ENCODE data around the gene RITA1.
"Not testable (repeated sequence)": the region's sequence is repeated elsewhere in the genome, so short reads cannot be mapped to it uniquely, and the experiment has no call there.

Gene RITA1, protein sequence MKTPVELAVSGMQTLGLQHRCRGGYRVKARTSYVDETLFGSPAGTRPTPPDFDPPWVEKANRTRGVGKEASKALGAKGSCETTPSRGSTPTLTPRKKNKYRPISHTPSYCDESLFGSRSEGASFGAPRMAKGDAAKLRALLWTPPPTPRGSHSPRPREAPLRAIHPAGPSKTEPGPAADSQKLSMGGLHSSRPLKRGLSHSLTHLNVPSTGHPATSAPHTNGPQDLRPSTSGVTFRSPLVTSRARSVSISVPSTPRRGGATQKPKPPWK

DNA sequence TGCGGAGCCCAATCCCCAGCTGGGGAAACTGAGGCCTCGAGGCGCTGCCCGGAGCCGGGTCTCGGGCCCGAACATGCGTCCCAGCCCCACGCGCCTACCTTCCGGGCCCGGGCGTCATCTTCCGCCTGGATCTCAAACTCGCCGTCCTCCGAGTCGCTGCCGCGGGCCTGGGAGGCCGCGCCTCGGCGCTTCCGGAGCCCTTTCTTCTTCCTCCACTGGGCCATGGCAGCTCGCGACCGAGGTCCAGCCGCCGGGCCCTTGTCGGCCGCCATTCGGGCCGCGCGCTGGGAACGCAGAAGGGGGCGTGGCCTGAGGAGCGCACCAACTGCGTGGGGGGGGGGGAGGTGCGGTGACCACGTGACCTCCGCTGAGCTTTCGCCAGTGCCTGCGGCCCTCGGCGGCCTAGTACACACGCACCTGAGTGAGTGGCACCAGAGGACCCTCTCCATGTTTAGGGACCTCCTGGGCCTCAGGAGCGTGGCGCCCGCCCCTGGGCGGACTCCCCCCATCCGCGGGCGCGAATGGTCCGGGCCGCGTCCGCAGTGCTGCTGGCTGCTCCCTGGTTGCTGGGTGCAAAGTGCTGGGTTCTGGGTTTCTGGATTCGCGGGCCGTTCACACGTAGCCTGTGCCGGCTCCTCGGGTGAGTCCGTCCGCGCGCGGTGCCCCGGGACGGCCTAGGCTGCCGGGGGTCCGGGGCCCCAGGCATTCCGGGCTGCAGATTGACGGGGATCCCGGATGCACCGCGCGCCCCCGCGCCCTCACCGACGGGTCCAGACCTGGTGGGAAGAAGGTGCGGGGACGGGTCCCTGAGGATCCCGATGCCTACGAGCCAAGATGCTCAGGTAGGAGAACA, at the start of gene RITA1, which contains the start of gene DDX54:
Gene RITA1 (plus strand): TSS at position 542 of the 853 bp plus-strand sequence. CDS start 1,026 bp downstream, outside the sequence.
Gene DDX54 (minus strand): TSS at position 299 of the 853 bp plus-strand sequence. CDS start 27 bp downstream, at position 272.
- in situ Hi-C loops (cut with HindIII; ENCODE audit: low sequenced_read_pairs), result no loop called here

DNA sequence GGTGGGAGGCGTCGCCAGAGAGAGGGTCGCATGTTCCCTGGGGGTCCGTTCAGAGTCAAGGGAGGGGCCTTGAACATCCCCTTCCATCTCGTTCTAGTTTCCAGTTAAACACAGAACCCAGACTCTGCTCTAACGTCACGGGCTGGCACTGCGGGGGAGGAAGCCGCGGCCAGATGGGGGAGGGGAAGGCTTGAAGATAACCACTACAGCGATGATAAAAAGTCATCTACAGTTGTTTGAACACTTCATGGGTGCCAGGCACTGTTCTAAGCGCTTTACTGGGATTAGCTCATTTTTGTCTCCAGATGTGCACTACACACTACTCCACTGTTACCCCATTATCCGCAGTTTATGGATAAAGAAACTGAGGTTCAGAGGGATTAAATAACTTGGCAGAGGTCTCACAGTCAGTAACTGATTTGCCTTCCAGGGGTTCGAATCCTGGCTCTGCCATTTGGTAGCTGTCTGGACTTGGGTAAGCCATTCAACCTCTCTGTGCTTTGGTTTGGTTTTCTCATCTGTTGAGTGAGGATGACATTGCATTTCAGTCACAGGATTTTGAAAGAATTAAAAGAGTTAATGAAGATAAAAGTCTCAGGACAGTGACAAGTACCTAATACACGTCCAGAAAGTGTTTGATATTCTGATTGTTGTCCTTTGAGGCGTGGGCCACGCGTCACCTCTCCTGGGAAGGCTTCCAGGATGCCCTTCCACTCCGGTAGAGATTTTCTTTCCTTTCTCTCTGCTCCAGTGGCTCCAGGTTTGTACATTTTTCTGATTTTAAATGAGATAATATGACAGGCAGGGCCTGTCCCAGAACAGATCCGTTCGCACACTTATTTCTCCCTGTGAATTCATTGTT, 49.2 kb upstream of the RITA1 start:
- in situ Hi-C loops (cut with HindIII; ENCODE audit: low sequenced_read_pairs), result no loop called here

DNA sequence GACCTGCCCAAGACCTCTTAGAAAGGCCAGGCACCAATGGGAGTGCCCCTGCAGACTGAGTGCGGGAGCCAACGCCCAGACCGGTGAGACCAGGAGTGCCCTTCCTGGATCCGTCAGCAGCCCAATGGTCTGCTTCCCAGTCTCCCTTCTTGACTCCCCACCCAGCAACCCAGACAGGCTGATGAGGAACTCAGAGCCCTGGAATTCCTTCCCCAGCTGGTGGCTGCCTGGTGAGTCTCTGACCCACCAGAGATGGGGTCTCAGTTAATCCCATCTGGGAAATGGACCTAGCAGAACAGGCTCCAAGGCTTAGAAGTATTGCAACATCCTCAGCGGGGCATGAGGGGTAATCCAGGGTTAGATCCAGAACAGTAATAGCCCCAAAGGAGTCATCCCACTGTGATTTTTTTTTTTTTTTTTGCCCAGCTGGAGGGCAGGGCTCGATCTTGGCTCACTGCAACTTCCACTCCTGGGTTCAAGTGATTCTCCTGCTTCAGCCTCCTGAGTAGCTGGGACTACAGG, 48.5 kb upstream of the RITA1 start:
- in situ Hi-C loops (cut with HindIII; ENCODE audit: low sequenced_read_pairs), result no loop called here

DNA sequence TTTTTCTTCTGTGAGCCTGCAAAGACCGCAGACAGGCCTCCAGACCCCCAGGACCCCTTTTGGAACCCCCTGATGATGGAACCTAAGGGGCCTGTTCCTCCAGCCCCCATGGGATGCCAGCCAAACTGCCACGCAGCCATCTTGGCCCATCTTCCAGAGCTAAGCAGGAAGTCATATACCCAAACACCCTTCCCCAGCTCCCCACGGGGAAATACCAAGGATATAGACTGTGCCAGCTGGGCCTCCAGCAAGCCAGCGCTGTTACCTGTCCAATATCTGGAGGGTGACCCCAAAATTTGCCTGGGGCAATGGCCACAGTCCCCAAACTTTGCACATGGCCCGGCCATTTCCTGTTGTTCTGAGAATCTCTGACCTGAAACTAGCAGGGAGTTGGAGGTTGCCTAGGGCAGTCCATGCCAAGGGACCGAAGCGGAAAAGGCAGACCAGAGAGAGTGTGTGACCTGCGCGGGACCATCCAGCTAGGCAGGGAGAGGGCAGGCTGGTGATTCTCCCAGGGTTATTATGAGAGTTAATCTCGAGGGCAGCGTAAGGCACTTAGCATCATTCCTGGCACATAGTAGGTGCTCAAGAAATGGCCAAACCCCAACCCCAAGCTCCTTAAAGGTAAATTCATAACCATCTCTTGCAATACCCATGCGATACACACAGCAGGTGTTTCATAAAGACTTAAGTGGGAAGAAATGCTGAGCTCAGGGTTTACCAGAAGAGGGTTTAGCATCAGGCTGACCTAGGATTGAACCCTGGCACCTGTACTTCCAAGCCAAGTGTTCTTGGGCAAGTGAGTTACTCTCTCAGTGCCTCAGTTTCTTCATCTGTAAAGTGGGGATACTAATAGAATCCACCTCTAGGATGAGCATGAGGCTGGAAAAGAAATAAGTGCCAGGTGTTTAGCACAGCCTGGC, 47.4 kb upstream of the RITA1 start:
- in situ Hi-C loops (cut with HindIII; ENCODE audit: low sequenced_read_pairs), result no loop called here

DNA sequence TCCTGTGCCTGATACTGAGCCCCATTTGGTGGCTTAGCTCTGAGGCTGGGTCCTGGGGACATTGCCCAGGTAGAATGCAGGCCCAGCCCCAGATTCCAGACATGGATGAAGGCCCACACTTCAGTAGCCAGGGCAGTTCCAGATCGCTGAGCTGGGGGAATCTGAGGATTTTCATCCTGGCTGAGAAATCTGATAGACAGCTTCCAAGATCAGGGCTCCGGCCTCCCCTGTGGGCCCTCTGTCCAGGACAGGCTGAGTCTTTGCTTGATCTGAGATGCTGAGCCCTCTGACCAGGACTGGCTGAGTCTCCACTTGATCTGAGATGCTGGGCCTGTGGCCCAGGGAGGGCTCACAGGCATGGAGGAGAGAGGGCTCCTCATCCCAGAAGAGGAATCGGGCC, 46.7 kb upstream of the RITA1 start:
- in situ Hi-C loops (cut with HindIII; ENCODE audit: low sequenced_read_pairs), result no loop called here

DNA sequence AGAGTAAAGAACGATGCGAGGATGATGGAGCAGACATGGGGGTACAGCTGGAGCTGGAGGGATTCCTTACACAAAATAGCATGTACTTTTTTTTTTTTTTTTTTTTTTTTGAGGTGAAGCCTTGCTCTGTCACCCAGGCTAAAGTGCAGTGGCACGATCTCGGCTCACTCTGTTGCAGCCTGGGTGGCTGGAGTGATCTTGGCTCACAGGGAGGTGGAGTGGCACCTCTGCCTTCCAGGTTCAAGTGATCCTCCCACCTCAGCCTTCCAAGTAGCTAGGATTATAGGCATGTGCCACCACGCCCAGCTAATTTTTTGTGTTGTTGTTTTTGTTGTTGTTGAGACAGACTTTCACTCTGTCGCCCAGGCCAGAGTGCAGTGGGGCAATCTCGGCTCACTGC, 44.8 kb upstream of the RITA1 start:
- in situ Hi-C loops (cut with HindIII; ENCODE audit: low sequenced_read_pairs), result no loop called here

DNA sequence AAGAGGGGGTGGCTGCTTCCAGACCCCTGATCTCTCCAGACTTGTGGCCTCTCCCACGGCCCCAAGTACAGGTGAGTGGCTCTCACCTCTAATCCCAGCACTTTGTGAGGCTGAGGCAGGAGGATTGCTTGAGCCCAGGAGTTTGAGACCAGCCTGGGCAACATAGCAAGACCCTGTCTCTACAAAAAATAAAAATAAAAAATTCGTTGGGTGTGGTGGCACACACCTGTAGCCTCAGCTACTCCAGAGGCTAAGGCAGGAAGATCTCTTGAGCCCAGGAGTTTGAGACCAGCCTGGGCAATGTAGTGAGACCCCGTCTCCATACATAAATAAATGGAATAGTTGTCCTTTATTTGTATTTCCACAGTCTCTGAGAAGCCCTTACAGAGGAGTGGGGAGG, 43.8 kb upstream of the RITA1 start:
- in situ Hi-C loops (cut with HindIII; ENCODE audit: low sequenced_read_pairs), result not testable (repeated sequence)

DNA sequence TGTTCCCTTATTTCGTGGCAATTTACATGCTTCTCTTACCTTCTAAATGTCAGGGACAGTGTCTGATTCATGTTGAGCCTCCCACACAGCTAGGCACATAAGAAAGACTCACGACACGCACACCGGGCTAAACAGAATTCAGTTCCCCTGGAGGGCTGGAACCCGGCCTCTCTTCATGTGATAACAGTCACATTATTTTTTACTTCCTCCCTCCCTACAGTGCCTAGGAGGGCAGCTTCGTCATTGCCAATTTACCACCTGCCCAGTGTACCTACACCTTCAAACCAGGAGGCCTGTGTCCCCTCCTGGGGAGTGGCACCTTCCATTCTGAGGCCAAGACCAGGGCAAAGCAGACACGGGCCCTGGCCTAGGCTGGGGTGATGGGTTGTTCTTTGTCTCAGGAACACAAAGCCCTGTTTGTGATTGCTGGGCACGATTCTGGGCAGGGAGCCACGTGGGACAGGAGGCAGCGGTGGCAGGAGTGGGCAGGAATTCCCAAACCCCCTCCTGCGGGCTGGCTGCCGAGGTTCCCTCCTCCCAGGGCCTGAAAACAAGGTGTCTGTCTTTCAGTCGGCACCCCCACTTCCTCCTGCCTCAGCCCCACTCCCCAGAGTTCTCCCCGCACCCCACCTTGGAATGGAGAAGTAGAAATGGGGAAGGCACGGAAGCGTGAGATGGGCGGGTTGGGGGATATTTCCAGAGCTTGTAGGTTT, 43.2 kb upstream of the RITA1 start:
- in situ Hi-C loops (cut with HindIII; ENCODE audit: low sequenced_read_pairs), result no loop called here

DNA sequence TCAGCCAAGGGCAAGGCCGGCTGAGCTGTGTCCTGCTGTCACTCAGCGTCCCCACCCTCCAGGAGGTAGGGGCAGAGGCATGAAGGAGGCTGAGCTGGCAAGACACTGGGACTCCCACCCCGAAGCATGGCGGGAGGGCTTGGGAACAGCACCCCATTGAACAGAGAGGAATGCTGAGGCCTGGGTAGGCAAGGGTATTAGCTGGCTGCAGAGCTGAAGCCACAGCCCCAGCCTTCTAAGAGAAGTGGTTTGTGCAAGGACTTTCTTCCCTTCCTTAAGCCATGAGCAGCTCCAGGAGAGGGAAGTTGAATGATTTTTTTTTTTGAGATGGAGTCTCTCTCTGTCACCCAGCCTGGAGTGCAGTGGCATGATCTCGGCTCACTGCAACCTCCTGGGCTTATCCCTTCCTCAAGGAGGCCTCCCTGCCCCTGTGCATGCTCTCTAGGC, 42.6 kb upstream of the RITA1 start:
- in situ Hi-C loops (cut with HindIII; ENCODE audit: low sequenced_read_pairs), result no loop called here

DNA sequence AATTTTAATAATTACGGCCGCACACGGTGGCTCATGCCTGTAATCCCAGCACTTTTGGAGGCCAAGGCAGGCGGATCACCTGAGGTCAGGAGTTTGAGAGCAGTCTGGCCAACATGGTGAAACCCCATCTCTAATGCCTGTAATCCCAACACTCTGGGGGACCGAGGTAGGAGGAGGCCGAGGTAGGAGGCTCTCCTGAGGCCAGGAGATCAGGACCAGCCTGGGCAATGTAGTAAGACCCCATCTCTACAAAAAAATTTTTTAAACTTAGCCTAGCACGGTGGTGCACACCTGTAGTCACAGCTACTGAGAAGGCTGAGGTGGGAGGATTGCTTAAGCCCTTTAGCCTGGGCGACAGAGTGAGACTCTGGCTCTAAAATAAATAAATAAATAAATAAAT, 41.6 kb upstream of the RITA1 start:
- in situ Hi-C loops (cut with HindIII; ENCODE audit: low sequenced_read_pairs), result no loop called here

DNA sequence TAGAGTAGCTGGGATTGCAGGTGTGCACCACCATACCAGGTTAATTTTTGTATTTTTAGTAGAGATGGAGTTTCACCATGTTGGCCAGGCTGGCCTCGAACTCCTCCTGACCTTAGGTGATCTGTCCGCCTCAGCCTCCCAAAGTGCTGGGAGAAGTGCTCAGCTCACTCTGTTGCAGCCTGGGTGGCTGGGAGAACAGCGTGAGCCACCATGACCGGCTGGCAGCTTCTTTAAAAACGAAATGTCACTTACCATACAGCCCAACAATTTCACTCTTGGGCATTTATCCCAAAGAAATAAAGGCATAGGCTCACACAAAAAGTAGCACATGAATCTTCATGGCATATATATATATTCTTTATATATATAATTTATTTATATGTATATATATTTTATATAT, 40.7 kb upstream of the RITA1 start:
- in situ Hi-C loops (cut with HindIII; ENCODE audit: low sequenced_read_pairs), result no loop called here

DNA sequence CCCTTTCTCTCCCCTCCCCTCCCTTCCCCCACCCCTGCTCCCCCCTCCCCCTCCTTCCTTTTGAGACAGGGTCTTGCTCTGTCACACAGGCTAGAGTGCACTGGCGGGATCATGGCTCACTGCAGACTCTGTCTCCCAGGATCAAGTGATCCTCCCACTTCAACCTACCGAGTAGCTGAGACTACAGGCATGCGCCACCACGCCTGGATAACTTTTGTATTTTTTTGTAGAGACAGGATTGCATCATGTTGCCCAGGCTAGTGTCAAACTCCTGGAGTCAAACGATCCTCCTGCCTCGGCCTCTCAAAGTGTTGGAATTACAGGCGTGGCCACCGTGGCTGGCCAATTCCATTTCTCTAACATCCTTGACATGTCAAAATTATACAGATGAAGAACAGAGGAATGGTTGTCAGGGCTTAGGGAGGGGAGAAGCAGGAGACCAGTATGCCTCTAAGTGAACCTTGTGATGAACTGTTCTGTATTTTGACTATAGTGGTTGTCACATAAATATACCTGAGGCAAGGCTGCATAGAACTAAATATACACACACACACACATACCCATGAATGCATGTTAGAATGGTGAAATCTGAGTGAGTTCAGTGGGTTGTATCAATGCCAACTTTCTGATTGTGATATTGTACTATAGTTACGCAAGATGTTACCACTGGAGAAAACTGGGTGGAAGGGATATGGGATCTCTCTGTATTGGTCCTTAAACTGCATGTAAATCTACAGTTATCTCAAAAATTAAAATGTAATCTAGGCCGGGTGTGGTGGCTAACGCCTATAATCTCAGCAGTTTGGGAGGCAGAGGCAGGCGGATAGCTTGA, 39.6 kb upstream of the RITA1 start:
- in situ Hi-C loops (cut with HindIII; ENCODE audit: low sequenced_read_pairs), result no loop called here

DNA sequence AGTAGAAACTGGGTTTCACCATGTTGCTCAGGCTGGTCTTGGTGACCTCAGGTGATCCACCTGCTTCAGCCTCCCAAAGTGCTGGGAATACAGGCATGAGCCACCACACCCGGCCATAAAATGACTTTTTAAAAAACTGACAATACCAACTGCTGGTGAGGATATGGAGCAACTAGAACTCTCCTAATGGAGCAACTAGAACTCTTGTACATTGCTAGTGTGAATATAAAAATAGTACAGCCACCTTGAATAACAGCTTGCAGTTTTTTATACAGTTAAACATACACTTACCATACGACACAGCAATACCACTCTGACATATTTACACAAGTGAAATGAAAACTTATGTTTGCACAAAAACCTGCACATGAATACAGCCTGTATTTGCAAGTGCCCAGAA, 38.5 kb upstream of the RITA1 start:
- in situ Hi-C loops (cut with HindIII; ENCODE audit: low sequenced_read_pairs), result no loop called here

DNA sequence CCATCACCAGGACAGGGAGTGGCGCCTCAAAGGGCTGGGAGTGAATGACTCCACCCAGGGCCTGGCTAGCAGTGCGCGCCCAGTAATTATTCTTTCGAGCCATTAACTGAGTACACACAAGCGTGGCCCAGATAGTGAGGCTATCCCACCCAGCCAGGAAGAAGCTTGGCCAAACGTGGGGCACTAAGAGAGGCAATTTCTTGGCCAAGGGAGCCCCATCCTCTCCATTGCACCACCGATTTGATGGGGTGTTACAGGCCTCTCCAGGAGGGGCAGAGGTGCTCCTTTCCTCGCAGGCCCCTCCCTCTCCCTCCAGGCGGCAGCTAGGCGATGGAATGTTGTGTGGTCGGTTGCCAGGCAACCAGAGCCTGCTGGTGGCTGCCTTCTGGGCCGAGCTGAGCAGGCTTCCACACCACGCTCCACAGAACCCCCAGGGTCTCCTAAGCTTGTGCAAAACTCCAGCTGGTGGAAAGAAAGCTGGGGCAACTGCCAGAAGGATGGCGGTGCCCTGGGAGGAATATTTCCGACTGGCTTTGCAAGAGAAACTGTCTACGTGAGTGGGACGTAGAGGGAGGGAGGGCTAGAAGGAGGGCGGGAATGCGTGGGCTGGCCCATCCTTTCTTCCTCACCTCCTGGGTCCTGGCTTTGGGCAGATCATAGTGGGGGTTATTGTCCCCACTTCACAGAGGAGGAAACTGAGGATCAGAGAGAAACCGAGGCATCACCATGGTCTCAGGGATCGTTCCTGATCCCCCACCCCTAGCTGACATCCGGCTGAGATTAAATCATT, 36.0 kb upstream of the RITA1 start, which contains the start of gene CFAP73:
Gene CFAP73 (plus strand): TSS at position 364 of the 790 bp plus-strand sequence. CDS start 134 bp downstream, at position 498.
- in situ Hi-C loops (cut with HindIII; ENCODE audit: low sequenced_read_pairs), result loop anchor here (25.0 kb wide), 1 partner anchor 87 kb away; the partner anchor contains the start of gene DTX1

DNA sequence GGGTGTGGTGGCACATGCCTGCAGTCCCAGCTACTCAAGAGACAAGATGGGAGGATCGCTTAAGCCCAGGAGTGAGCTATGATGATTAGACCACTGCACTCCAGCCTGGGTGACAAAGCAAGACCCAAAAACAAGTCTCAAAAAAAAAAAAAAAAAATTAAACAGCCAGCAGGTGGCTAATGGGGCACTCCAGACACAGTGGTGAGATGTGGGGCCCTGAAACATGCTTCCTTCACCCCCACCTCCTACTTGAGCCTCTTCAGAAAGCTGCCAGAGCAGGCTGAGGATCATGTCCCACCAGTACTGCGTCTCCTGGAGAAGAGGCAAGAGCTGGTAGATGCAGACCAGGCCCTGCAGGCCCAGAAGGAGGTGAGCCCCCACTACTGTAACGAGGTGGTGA, 33.9 kb upstream of the RITA1 start:
- in situ Hi-C loops (cut with HindIII; ENCODE audit: low sequenced_read_pairs), result loop anchor here (25.0 kb wide), 1 partner anchor 89 kb away; the partner anchor contains the start of gene DTX1

DNA sequence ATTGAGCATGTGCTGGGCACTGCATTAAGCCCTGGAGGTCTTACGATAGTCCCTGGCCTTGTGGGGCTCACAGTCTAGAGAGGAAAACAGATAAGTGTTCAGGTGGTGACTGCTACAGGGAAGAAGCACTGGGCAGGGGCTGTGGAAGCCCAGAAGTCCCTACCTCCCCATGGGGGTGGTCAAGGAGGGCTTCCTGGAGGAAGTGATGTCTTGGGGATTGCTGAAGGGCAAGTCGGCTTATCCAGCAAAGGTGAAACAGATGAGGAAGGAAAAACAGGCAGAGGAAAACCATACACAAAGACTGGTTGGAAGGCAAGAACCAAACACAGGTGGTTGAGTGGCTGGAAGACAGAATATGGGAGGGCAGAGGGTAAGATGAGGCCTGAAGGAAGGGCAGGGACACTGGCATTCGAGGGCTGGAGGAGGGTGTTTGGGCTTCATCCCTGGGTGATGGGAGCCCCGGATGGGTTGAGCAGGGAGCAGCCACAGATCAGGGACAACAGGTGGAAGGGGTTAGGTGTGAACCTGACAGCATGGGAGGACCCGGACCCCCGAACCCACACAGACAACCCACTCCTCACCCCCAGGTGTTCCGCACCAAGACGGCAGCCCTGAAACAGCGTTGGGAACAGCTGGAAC, 33.2 kb upstream of the RITA1 start:
- in situ Hi-C loops (cut with HindIII; ENCODE audit: low sequenced_read_pairs), result loop anchor here (25.0 kb wide), 1 partner anchor 90 kb away; the partner anchor contains the start of gene DTX1

Data from DLD1 (cell line).